Esophagus muscularis mucosa (tissue), 3 donors: ENCODE data around the gene TYW3.

Experiments
- CTCF ChIP-seq, 3 experiments: fragments of 200-600 bp in 2 of 3; fragments of 450-650 bp in 1 of 3; sonication (generic) in 2 of 3; IDR thresholded peaks; one replicate each; pipeline ENCODE4 v1.5.1; 2017 to 2019; ENCODE audit warnings: antibody characterized with exemption in 3 of 3, mild to moderate bottlenecking in 2 of 3, moderate library complexity in 1 of 3
- POLR2A ChIP-seq: fragments of 450-650 bp; IDR thresholded peaks from one replicate; pipeline ENCODE4 v1.6.1; 2017; ENCODE audit warnings: antibody characterized with exemption, moderate library complexity, mild to moderate bottlenecking, low read depth

GRCh38 chr1:74703386-74704182 lies 29.4 kb upstream of the TYW3 start:
- TF ChIP-seq CTCF (IDR thresholded peaks at IDR 0.05) (no peak), POLR2A (no peak)
